A673 (cell line): ENCODE results near the gene PRRG4. TPM values are rescaled to one million over a fixed set of nuclear protein-coding genes. Genes with fewer than 3 reads are reported as not detected.

ENCODE experiments used
- BruUV-seq: library from RNA; stranded (reverse); fragments of 400-500 nt; replicated peaks from 2 replicates; lab custom pipeline; 2021; lab: Mats Ljungman, UMichigan
- CTCF ChIA-PET: fragments of 300-600 bp; sonication (Branson Sonifier 250); formaldehyde crosslinking; loops from one replicate; lab custom pipeline; 2022; ENCODE audit warnings: antibody characterized with exemption; lab: Charles Lee
- POLR2A ChIA-PET: fragments of 300-600 bp; sonication (Branson Sonifier 250); formaldehyde crosslinking; loops from one replicate; lab custom pipeline; 2022; ENCODE audit warnings: antibody characterized with exemption; ENCODE audit not compliant: low non-redundant PET; lab: Charles Lee
- DNase-seq: peaks from one replicate; pipeline ENCODE4 v3.0.0-alpha.2; 2015; ENCODE audit warnings: low spot score
- H3K27ac ChIP-seq: fragments of 200-600 bp; sonication (generic); 2 replicates; pipeline ENCODE4 v1.5.1; 2016; ENCODE audit warnings: mixed run types, low read depth, mild to moderate bottlenecking, mixed read lengths, antibody characterized with exemption, low read length; ENCODE audit not compliant: poor library complexity, severe bottlenecking
- H3K27me3 ChIP-seq: fragments of 200-600 bp; sonication (generic); replicated peaks from 2 replicates; pipeline ENCODE4 v1.6.1; 2017; ENCODE audit warnings: mixed run types, low read depth, mild to moderate bottlenecking, mixed read lengths, antibody characterized with exemption, low read length; ENCODE audit not compliant: insufficient read depth, poor library complexity
- H3K36me3 ChIP-seq: fragments of 200-600 bp; sonication (generic); 2 replicates; pipeline ENCODE4 v1.6.1; 2016; ENCODE audit warnings: mixed run types, mild to moderate bottlenecking, mixed read lengths, antibody characterized with exemption, low read length; ENCODE audit not compliant: insufficient read depth, poor library complexity, severe bottlenecking
- H3K4me1 ChIP-seq: fragments of 200-600 bp; sonication (generic); 2 replicates; pipeline ENCODE4 v1.6.1; 2017; ENCODE audit warnings: mixed run types, mild to moderate bottlenecking, mixed read lengths, antibody characterized with exemption, low read length; ENCODE audit not compliant: insufficient read depth, poor library complexity, severe bottlenecking
- H3K4me3 ChIP-seq: fragments of 200-600 bp; sonication (generic); 2 replicates; pipeline ENCODE4 v1.5.1; 2016; ENCODE audit warnings: low read depth, mixed run types, mild to moderate bottlenecking, mixed read lengths, low read length; ENCODE audit not compliant: poor library complexity, severe bottlenecking
- H3K9me3 ChIP-seq: fragments of 200-600 bp; sonication (generic); 2 replicates; pipeline ENCODE4 v1.6.1; 2016; ENCODE audit warnings: mixed run types, low read depth, mild to moderate bottlenecking, mixed read lengths, antibody characterized with exemption, low read length; ENCODE audit not compliant: poor library complexity, severe bottlenecking
- EZH2 ChIP-seq: fragments of 200-600 bp; sonication (generic); IDR thresholded peaks from 2 replicates; pipeline ENCODE4 v1.6.1; 2017; ENCODE audit warnings: borderline replicate concordance, low read depth, mild to moderate bottlenecking, mixed read lengths, antibody characterized with exemption, low read length; ENCODE audit not compliant: poor library complexity, severe bottlenecking
- intact Hi-C: fragments of 100-400 bp; cut with micrococcal nuclease; formaldehyde crosslinking; loops from one replicate; pipeline ENCODE4 v1.10.0; 2022; ENCODE audit not compliant: unreplicated experiment
- total RNA-seq: library from RNA; stranded (reverse); gene quantifications from 2 replicates; pipeline ENCODE4 v1.2.3, GENCODE V29; 2021
- TF ChIP-seq, protein P1 (sequence below): fragments of 300-800, 200-600 bp; sonication (generic); conservative IDR thresholded peaks from 2 replicates; pipeline ENCODE4 v1.5.1; 2017; ENCODE audit warnings: low read depth, mild to moderate bottlenecking, antibody characterized with exemption, low read length, moderate library complexity, mixed read lengths

Gene PRRG4
- total RNA-seq, 1 experiment from 2014 or later = 3.8 TPM

DNA sequence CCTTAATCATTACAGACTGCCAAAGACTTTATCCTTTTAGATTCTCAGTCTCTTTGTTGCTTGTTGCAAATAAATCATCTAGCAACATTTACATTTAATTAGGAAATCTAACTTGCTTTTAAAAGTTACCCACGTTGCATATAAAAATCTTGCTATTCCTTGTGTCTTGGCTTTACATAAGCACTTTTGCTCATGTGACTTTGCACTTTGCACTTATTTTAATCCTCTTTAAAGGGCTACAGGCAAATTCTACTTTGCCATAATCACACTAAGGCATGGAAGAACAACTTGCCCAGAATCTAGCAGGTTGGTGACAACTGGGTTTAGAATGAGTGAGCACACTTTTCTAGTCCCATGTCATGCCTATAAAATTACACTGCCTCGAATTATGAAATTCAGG lies 25.9 kb downstream of the PRRG4 start:
- intact Hi-C loops = no loop called here
- Histone ChIP-seq H3K9me3 (no peaks in the 10 kb centered on the region), H3K36me3 (no peaks in the 10 kb centered on the region), H3K27me3 (no peaks in the 10 kb centered on the region), H3K27ac (no peak overlapping the region), H3K4me3 (no peak overlapping the region), H3K4me1 (no peaks in the 10 kb centered on the region)
- CTCF ChIA-PET = no interaction called here
- no peak for TF ChIP-seq EZH2
- TF ChIP-seq, protein P1, sequence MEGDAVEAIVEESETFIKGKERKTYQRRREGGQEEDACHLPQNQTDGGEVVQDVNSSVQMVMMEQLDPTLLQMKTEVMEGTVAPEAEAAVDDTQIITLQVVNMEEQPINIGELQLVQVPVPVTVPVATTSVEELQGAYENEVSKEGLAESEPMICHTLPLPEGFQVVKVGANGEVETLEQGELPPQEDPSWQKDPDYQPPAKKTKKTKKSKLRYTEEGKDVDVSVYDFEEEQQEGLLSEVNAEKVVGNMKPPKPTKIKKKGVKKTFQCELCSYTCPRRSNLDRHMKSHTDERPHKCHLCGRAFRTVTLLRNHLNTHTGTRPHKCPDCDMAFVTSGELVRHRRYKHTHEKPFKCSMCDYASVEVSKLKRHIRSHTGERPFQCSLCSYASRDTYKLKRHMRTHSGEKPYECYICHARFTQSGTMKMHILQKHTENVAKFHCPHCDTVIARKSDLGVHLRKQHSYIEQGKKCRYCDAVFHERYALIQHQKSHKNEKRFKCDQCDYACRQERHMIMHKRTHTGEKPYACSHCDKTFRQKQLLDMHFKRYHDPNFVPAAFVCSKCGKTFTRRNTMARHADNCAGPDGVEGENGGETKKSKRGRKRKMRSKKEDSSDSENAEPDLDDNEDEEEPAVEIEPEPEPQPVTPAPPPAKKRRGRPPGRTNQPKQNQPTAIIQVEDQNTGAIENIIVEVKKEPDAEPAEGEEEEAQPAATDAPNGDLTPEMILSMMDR = no peak
- no TSS peak for BruUV-seq
- no peak for DNase-seq
- POLR2A ChIA-PET = interaction anchor here (0.7 kb wide), 1 partner anchor 30 kb away, joined by 3 read pairs; no protein-coding TSS in a partner anchor

DNA sequence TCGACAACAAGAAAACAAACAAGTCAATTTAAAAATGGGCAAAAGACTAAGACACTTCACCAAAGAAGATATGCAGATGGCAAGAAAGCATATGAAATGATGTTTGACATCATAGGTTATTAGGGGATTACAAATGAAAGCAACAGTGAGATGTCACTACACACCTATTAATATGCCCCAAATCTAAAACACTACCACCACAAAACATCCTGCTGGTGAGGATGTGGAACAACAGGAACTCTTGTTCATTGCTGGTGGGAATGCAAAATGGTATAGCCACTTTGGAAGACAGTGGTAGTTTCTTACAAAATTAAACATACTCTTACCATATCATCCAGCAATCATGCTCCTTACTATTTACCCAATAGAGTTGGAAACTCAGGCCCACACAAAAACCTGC lies 29.0 kb downstream of the PRRG4 start:
- no peaks in the 10 kb centered on the region for H3K9me3 ChIP-seq
- no TSS peak for BruUV-seq
- H3K36me3 ChIP-seq = no peaks in the 10 kb centered on the region
- TF ChIP-seq, protein P1 = peak; percentile 34; the same call in 1 of the 2 replicates
- TF ChIP-seq EZH2 = no peak
- no peak overlapping the region for H3K4me3 ChIP-seq
- no peak overlapping the region for H3K27ac ChIP-seq
- peak; percentile 31 for DNase-seq
- intact Hi-C loops = no loop called here
- H3K27me3 ChIP-seq = no peaks in the 10 kb centered on the region
- POLR2A ChIA-PET = no interaction called here
- H3K4me1 ChIP-seq = no peaks in the 10 kb centered on the region
- CTCF ChIA-PET = no interaction called here

DNA sequence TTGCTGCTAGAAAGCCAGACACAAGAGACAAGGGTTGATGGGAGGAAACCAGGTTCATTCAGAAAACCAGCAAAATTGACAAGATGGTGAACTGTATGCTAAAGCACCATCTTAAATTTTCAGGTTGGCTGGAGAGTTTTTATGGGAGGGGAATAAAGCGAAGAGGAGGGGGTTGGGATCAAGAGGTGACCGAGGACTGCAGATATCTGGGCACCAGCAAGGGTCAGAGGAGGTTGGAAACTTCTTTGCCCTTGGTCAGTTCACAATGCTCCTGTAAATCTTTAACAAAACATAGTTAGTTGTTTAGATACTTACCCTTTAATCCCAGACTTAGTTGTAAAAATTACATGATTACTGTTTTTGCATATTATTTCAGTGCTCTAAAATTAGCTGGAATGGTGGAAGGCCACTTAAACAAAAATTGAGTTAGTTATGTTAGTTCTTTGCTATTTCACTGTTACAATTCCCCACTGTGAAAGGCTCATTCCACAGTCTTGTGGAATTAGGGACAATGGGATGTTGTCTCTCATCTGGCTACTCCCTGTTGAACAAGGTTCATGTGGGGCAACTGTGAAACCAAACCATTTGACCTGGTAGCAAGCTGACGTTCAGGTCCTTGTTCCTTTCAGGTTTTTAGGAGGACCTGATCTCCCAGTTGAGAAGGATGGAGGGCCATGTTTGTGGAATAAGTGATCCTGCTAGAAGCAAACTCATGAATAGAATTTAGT lies 32.3 kb downstream of the PRRG4 start:
- no peaks in the 10 kb centered on the region for H3K36me3 ChIP-seq
- H3K27me3 ChIP-seq = no peaks in the 10 kb centered on the region
- no peak for TF ChIP-seq EZH2
- TF ChIP-seq, protein P1 = no peak
- POLR2A ChIA-PET = no interaction called here
- no peak overlapping the region for H3K4me3 ChIP-seq
- intact Hi-C loops = no loop called here
- no peaks in the 10 kb centered on the region for H3K4me1 ChIP-seq
- no peak overlapping the region for H3K27ac ChIP-seq
- no peaks in the 10 kb centered on the region for H3K9me3 ChIP-seq
- no TSS peak for BruUV-seq
- DNase-seq = no peak
- CTCF ChIA-PET = no interaction called here
